GM23338 (cell line): Measurements from ENCODE around the gene ATF6. TPM values are rescaled to one million over a fixed set of nuclear protein-coding genes. Genes with fewer than 3 reads are reported as not detected.

Source experiments
- ATAC-seq: fragments of 200-7000 bp; cut with Tn5 transposase; 3 replicates; pipeline ENCODE4 v1.9.1; 2020
- DNase-seq: peaks from one replicate; pipeline ENCODE4 v3.0.0-alpha.2; 2015; ENCODE audit warnings: low spot score
- H2AFZ ChIP-seq: fragments of 200-600 bp; sonication (generic); 2 replicates; pipeline ENCODE4 v1.8.0; 2016; ENCODE audit warnings: antibody characterized with exemption, mild to moderate bottlenecking, moderate library complexity
- H3F3A ChIP-seq: fragments of 200-600 bp; sonication (generic); replicated peaks from 2 replicates; pipeline ENCODE4 v1.8.0; 2017; ENCODE audit warnings: antibody characterized with exemption, mixed run types, low read depth
- H3K27ac ChIP-seq: fragments of 200-600 bp; sonication (generic); 2 replicates; pipeline ENCODE4 v1.6.1; 2016; ENCODE audit warnings: low read depth
- H3K27me3 ChIP-seq: fragments of 200-600 bp; sonication (generic); 2 replicates; pipeline ENCODE4 v1.8.0; 2016; ENCODE audit warnings: mild to moderate bottlenecking, mixed run types, moderate library complexity; ENCODE audit not compliant: insufficient read depth
- H3K36me3 ChIP-seq: fragments of 200-600 bp; sonication (generic); 2 replicates; pipeline ENCODE4 v1.8.0; 2016; ENCODE audit warnings: mild to moderate bottlenecking; ENCODE audit not compliant: insufficient read depth
- H3K4me1 ChIP-seq: fragments of 200-600 bp; sonication (generic); 2 replicates; pipeline ENCODE4 v1.8.0; 2016; ENCODE audit warnings: mild to moderate bottlenecking, moderate library complexity; ENCODE audit not compliant: insufficient read depth
- H3K4me2 ChIP-seq: fragments of 200-600 bp; sonication (generic); 2 replicates; pipeline ENCODE4 v1.7.1; 2017; ENCODE audit warnings: mixed run types
- H3K4me3 ChIP-seq: fragments of 200-600 bp; sonication (generic); 2 replicates; pipeline ENCODE4 v1.6.1; 2016; ENCODE audit warnings: mixed run types
- H3K79me2 ChIP-seq: fragments of 200-600 bp; sonication (generic); replicated peaks from 2 replicates; pipeline ENCODE4 v1.8.0; 2017; ENCODE audit warnings: mild to moderate bottlenecking; ENCODE audit not compliant: insufficient read depth
- H3K9me2 ChIP-seq: fragments of 200-600 bp; sonication (generic); 2 replicates; pipeline ENCODE4 v1.8.0; 2017; ENCODE audit not compliant: insufficient read depth
- H4K20me1 ChIP-seq: fragments of 200-600 bp; sonication (generic); replicated peaks from 2 replicates; pipeline ENCODE4 v1.8.0; 2017; ENCODE audit warnings: mild to moderate bottlenecking; ENCODE audit not compliant: insufficient read depth
- H3K27ac Mint-ChIP-seq: 2 replicates; pipeline ENCODE4 v1.8.0; 2020; ENCODE audit warnings: inconsistent platforms, mild to moderate bottlenecking, moderate library complexity, mixed read lengths
- H3K27me3 Mint-ChIP-seq: 3 replicates; pipeline ENCODE4 v1.8.0; 2022; ENCODE audit warnings: low read depth, mild to moderate bottlenecking, moderate library complexity, mixed read lengths, inconsistent platforms; ENCODE audit not compliant: insufficient read depth, poor library complexity
- H3K36me3 Mint-ChIP-seq: 3 replicates; pipeline ENCODE4 v1.8.0; 2021; ENCODE audit warnings: low read depth, mild to moderate bottlenecking, inconsistent platforms, moderate library complexity, mixed read lengths
- H3K4me1 Mint-ChIP-seq: 3 replicates; pipeline ENCODE4 v1.8.0; 2020; ENCODE audit warnings: mild to moderate bottlenecking, inconsistent platforms, mixed read lengths
- H3K4me3 Mint-ChIP-seq: 3 replicates; pipeline ENCODE4 v1.8.0; 2021; ENCODE audit warnings: moderate library complexity, mild to moderate bottlenecking, inconsistent platforms, mixed read lengths
- H3K9me3 Mint-ChIP-seq: 3 replicates; pipeline ENCODE4 v1.8.0; 2020; ENCODE audit warnings: moderate library complexity, mild to moderate bottlenecking, inconsistent platforms, mixed read lengths
- CREB1 ChIP-seq: fragments of 250-450 bp; sonication (Bioruptor Pico); IDR thresholded peaks from 2 replicates; pipeline ENCODE4 v1.5.0; 2020; ENCODE audit warnings: low read depth, mild to moderate bottlenecking, moderate library complexity
- EZH2 ChIP-seq: fragments of 200-600 bp; sonication (generic); IDR thresholded peaks from one replicate; pipeline ENCODE4 v1.8.0; 2017; ENCODE audit warnings: antibody characterized with exemption, mild to moderate bottlenecking, low read depth; ENCODE audit not compliant: unreplicated experiment
- EZH2phosphoT487 ChIP-seq: fragments of 200-600 bp; sonication (generic); IDR thresholded peaks from one replicate; pipeline ENCODE4 v1.8.1; 2018; ENCODE audit warnings: antibody characterized with exemption; ENCODE audit not compliant: unreplicated experiment
- JUNB ChIP-seq: IDR thresholded peaks from one replicate; pipeline ENCODE4 v1.6.1; 2016; ENCODE audit warnings: antibody characterized with exemption; ENCODE audit not compliant: unreplicated experiment
- NANOG ChIP-seq: IDR thresholded peaks from 2 replicates; pipeline ENCODE4 v1.6.1; 2016; ENCODE audit warnings: antibody characterized with exemption, borderline replicate concordance
- POLR2AphosphoS5 ChIP-seq: IDR thresholded peaks from 2 replicates; pipeline ENCODE4 v1.6.1; 2016; ENCODE audit warnings: antibody characterized with exemption, low read depth
- STAT1 ChIP-seq: IDR thresholded peaks from one replicate; pipeline ENCODE4 v1.6.1; 2016; ENCODE audit warnings: antibody characterized with exemption; ENCODE audit not compliant: unreplicated experiment
- ZNF114 ChIP-seq: fragments of 250-450 bp; sonication (Bioruptor Pico); IDR thresholded peaks from 2 replicates; pipeline ENCODE4 v1.5.0; 2020; ENCODE audit warnings: mild to moderate bottlenecking, moderate library complexity
- ZNF331 ChIP-seq: fragments of 250-450 bp; sonication (Bioruptor Pico); IDR thresholded peaks from 2 replicates; pipeline ENCODE4 v1.5.0; 2020; ENCODE audit warnings: low read depth, mild to moderate bottlenecking, moderate library complexity
- polyA plus RNA-seq: library from polyadenylated mRNA; unstranded; fragments of >200 nt; fragmentation: Nextera tagmentation; extraction: Ambion mirVana; gene quantifications from 2 replicates; pipeline ENCODE4 v1.2.1, GENCODE V29; 2016
- total RNA-seq: library from RNA; depleted of rRNA; stranded (reverse); fragments of >200 nt; shearing (Covaris generic); gene quantifications from 2 replicates; pipeline ENCODE4 v1.2.3, GENCODE V29; 2014
- TF ChIP-seq, protein P1 (sequence below), 2 experiments: fragments of 200-600 bp in 1 of 2; sonication (generic) in 1 of 2; conservative IDR thresholded peaks; 2 replicates each; pipeline versions ENCODE4 v1.5.1 to v1.6.1; 2016 to 2017; ENCODE audit warnings: antibody characterized with exemption in 2 of 2, low read depth in 2 of 2, mild to moderate bottlenecking in 2 of 2, moderate library complexity in 1 of 2
- TF ChIP-seq, protein P2 (sequence below): IDR thresholded peaks from one replicate; pipeline ENCODE4 v1.6.1; 2018; ENCODE audit warnings: antibody characterized with exemption; ENCODE audit not compliant: unreplicated experiment
- TF ChIP-seq, protein P3 (sequence below): fragments of 250-450 bp; sonication (Bioruptor Pico); IDR thresholded peaks from 2 replicates; pipeline ENCODE4 v1.5.0; 2020; ENCODE audit warnings: mild to moderate bottlenecking, moderate library complexity
- TF ChIP-seq, protein P4 (sequence below): IDR thresholded peaks from 2 replicates; pipeline ENCODE4 v1.6.1; 2016; ENCODE audit warnings: antibody characterized with exemption

The ATF6 gene
- total and polyA plus RNA-seq, 2 experiments from 2014 or later, result 5.0 to 13.5 TPM

DNA sequence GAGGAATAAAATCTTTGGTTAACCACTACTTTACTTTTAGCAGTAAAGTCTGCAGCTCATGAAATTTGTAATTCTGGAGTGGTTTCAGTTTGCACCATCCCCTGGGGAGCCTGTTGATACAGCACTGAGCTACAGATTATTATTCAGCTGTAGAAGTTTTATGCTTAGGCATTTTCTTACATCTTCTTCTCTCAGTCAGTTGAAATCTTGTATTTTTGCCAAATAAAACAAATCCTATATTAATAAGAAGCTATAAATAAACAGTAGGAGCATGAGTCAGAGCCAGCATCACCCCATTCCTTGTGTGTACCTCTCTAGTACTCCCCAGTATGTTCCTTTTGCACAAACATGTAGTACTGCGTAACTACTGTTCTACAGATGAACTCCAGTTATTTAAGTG is 118.9 kb downstream of the ATF6 start:
- H3K4me1 ChIP-seq, result no peaks in the 10 kb centered on the region
- H3K27ac ChIP-seq, result no peak overlapping the region
- H4K20me1 ChIP-seq, result no peaks in the 10 kb centered on the region
- H3K9me3 Mint-ChIP-seq, result no peaks in the 10 kb centered on the region
- no peak overlapping the region for H3K4me2 ChIP-seq
- H2AFZ ChIP-seq, result no peak overlapping the region
- peaks cover 5% of the 10 kb centered on the region; the same call in 1 of the 3 replicates for H3K4me1 Mint-ChIP-seq
- ATAC-seq (no peak), DNase-seq (no peak)
- no peaks in the 10 kb centered on the region for H3F3A ChIP-seq
- H3K36me3 ChIP-seq, result no peaks in the 10 kb centered on the region
- no peaks in the 10 kb centered on the region for H3K79me2 ChIP-seq
- H3K9me2 ChIP-seq, result no peaks in the 10 kb centered on the region
- H3K4me3 ChIP-seq, result no peak overlapping the region
- TF ChIP-seq EZH2phosphoT487 (no peak), CREB1 (CRISPR knock-in tag) (no peak), ZNF114 (CRISPR knock-in tag) (no peak), NANOG (no peak), EZH2 (no peak), JUNB (no peak), POLR2AphosphoS5 (no peak), STAT1 (no peak), ZNF331 (CRISPR knock-in tag) (no peak)
- TF ChIP-seq, protein P1, sequence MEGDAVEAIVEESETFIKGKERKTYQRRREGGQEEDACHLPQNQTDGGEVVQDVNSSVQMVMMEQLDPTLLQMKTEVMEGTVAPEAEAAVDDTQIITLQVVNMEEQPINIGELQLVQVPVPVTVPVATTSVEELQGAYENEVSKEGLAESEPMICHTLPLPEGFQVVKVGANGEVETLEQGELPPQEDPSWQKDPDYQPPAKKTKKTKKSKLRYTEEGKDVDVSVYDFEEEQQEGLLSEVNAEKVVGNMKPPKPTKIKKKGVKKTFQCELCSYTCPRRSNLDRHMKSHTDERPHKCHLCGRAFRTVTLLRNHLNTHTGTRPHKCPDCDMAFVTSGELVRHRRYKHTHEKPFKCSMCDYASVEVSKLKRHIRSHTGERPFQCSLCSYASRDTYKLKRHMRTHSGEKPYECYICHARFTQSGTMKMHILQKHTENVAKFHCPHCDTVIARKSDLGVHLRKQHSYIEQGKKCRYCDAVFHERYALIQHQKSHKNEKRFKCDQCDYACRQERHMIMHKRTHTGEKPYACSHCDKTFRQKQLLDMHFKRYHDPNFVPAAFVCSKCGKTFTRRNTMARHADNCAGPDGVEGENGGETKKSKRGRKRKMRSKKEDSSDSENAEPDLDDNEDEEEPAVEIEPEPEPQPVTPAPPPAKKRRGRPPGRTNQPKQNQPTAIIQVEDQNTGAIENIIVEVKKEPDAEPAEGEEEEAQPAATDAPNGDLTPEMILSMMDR (conservative IDR thresholded peaks at IDR 0.05; ENCODE audit: low read depth in 2 of 2), result no peak
- TF ChIP-seq, protein P2, sequence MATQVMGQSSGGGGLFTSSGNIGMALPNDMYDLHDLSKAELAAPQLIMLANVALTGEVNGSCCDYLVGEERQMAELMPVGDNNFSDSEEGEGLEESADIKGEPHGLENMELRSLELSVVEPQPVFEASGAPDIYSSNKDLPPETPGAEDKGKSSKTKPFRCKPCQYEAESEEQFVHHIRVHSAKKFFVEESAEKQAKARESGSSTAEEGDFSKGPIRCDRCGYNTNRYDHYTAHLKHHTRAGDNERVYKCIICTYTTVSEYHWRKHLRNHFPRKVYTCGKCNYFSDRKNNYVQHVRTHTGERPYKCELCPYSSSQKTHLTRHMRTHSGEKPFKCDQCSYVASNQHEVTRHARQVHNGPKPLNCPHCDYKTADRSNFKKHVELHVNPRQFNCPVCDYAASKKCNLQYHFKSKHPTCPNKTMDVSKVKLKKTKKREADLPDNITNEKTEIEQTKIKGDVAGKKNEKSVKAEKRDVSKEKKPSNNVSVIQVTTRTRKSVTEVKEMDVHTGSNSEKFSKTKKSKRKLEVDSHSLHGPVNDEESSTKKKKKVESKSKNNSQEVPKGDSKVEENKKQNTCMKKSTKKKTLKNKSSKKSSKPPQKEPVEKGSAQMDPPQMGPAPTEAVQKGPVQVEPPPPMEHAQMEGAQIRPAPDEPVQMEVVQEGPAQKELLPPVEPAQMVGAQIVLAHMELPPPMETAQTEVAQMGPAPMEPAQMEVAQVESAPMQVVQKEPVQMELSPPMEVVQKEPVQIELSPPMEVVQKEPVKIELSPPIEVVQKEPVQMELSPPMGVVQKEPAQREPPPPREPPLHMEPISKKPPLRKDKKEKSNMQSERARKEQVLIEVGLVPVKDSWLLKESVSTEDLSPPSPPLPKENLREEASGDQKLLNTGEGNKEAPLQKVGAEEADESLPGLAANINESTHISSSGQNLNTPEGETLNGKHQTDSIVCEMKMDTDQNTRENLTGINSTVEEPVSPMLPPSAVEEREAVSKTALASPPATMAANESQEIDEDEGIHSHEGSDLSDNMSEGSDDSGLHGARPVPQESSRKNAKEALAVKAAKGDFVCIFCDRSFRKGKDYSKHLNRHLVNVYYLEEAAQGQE, result no peak
- TF ChIP-seq, protein P3, sequence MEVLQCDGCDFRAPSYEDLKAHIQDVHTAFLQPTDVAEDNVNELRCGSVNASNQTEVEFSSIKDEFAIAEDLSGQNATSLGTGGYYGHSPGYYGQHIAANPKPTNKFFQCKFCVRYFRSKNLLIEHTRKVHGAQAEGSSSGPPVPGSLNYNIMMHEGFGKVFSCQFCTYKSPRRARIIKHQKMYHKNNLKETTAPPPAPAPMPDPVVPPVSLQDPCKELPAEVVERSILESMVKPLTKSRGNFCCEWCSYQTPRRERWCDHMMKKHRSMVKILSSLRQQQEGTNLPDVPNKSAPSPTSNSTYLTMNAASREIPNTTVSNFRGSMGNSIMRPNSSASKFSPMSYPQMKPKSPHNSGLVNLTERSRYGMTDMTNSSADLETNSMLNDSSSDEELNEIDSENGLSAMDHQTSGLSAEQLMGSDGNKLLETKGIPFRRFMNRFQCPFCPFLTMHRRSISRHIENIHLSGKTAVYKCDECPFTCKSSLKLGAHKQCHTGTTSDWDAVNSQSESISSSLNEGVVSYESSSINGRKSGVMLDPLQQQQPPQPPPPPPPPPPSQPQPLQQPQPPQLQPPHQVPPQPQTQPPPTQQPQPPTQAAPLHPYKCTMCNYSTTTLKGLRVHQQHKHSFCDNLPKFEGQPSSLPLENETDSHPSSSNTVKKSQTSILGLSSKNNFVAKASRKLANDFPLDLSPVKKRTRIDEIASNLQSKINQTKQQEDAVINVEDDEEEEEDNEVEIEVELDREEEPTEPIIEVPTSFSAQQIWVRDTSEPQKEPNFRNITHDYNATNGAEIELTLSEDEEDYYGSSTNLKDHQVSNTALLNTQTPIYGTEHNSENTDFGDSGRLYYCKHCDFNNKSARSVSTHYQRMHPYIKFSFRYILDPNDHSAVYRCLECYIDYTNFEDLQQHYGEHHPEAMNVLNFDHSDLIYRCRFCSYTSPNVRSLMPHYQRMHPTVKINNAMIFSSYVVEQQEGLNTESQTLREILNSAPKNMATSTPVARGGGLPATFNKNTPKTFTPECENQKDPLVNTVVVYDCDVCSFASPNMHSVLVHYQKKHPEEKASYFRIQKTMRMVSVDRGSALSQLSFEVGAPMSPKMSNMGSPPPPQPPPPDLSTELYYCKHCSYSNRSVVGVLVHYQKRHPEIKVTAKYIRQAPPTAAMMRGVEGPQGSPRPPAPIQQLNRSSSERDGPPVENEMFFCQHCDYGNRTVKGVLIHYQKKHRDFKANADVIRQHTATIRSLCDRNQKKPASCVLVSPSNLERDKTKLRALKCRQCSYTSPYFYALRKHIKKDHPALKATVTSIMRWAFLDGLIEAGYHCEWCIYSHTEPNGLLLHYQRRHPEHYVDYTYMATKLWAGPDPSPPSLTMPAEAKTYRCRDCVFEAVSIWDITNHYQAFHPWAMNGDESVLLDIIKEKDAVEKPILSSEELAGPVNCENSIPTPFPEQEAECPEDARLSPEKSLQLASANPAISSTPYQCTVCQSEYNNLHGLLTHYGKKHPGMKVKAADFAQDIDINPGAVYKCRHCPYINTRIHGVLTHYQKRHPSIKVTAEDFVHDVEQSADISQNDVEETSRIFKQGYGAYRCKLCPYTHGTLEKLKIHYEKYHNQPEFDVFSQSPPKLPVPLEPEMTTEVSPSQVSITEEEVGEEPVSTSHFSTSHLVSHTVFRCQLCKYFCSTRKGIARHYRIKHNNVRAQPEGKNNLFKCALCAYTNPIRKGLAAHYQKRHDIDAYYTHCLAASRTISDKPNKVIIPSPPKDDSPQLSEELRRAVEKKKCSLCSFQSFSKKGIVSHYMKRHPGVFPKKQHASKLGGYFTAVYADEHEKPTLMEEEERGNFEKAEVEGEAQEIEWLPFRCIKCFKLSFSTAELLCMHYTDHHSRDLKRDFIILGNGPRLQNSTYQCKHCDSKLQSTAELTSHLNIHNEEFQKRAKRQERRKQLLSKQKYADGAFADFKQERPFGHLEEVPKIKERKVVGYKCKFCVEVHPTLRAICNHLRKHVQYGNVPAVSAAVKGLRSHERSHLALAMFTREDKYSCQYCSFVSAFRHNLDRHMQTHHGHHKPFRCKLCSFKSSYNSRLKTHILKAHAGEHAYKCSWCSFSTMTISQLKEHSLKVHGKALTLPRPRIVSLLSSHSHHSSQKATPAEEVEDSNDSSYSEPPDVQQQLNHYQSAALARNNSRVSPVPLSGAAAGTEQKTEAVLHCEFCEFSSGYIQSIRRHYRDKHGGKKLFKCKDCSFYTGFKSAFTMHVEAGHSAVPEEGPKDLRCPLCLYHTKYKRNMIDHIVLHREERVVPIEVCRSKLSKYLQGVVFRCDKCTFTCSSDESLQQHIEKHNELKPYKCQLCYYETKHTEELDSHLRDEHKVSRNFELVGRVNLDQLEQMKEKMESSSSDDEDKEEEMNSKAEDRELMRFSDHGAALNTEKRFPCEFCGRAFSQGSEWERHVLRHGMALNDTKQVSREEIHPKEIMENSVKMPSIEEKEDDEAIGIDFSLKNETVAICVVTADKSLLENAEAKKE (CRISPR knock-in tag), result no peak
- TF ChIP-seq, protein P4, sequence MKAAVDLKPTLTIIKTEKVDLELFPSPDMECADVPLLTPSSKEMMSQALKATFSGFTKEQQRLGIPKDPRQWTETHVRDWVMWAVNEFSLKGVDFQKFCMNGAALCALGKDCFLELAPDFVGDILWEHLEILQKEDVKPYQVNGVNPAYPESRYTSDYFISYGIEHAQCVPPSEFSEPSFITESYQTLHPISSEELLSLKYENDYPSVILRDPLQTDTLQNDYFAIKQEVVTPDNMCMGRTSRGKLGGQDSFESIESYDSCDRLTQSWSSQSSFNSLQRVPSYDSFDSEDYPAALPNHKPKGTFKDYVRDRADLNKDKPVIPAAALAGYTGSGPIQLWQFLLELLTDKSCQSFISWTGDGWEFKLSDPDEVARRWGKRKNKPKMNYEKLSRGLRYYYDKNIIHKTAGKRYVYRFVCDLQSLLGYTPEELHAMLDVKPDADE, result no peak
- H3K27me3 Mint-ChIP-seq, result no peaks in the 10 kb centered on the region
- no peaks in the 10 kb centered on the region for H3K36me3 Mint-ChIP-seq
- no peak overlapping the region for H3K4me3 Mint-ChIP-seq
- no peaks in the 10 kb centered on the region for H3K27me3 ChIP-seq
- no peak overlapping the region for H3K27ac Mint-ChIP-seq
